AG04450 (cell line): ENCODE data around the gene PCDHGB6. TPM values are rescaled to one million over a fixed set of nuclear protein-coding genes. Genes with fewer than 3 reads are reported as not detected.

Experiments used
- polyA plus RNA-seq: library from polyadenylated mRNA; depleted of rRNA; stranded (reverse); fragments of >200 nt; gene quantifications from 2 replicates; pipeline ENCODE4 v1.2.3, GENCODE V29; 2011; rRNA removed

Gene PCDHGB6
- polyA plus RNA-seq, 1 experiment: 3.8 TPM

Other genes starting within 250 kb of the PCDHGB6 start
- 0.61 and 0.62 TPM in 2 replicates for gene PCDHB7, start 235.4 kb upstream of the PCDHGB6 start, polyA plus RNA-seq
- 0.20 and 0.25 TPM in 2 replicates for gene PCDHB8, start 230.2 kb upstream of the PCDHGB6 start, polyA plus RNA-seq
- gene PCDHB16, start 225.6 kb upstream of the PCDHGB6 start, polyA plus RNA-seq: 0.45 and 0.66 TPM in 2 replicates
- 0.22 and 0.45 TPM in 2 replicates for gene PCDHB9, start 220.9 kb upstream of the PCDHGB6 start, polyA plus RNA-seq
- gene PCDHB10, start 215.7 kb upstream of the PCDHGB6 start, polyA plus RNA-seq: 0.45 and 0.74 TPM in 2 replicates
- gene PCDHB11, start 208.4 kb upstream of the PCDHGB6 start, polyA plus RNA-seq: 0.16 and 0.25 TPM in 2 replicates
- gene PCDHB12, start 199.3 kb upstream of the PCDHGB6 start, polyA plus RNA-seq: 0.32 and 0.40 TPM in 2 replicates
- gene PCDHB13, start 194.1 kb upstream of the PCDHGB6 start, polyA plus RNA-seq: 0.60 and 0.73 TPM in 2 replicates
- 0.98 and 1.1 TPM in 2 replicates for gene PCDHB14, start 184.7 kb upstream of the PCDHGB6 start, polyA plus RNA-seq
- gene PCDHB15, start 162.6 kb upstream of the PCDHGB6 start, polyA plus RNA-seq: 0.88 and 0.93 TPM in 2 replicates
- gene SLC25A2, start 104.0 kb upstream of the PCDHGB6 start, polyA plus RNA-seq: not detected in 2 replicates
- 60.3 and 71.0 TPM in 2 replicates for gene TAF7, start 87.2 kb upstream of the PCDHGB6 start, polyA plus RNA-seq
- gene PCDHGA1, start 77.5 kb upstream of the PCDHGB6 start, polyA plus RNA-seq: 1.9 and 2.2 TPM in 2 replicates
- gene PCDHGA2, start 69.3 kb upstream of the PCDHGB6 start, polyA plus RNA-seq: 6.1 and 6.3 TPM in 2 replicates
- 0.92 and 1.2 TPM in 2 replicates for gene PCDHGA3, start 64.2 kb upstream of the PCDHGB6 start, polyA plus RNA-seq
- gene PCDHGB1, start 57.9 kb upstream of the PCDHGB6 start, polyA plus RNA-seq: 3.2 TPM in 2 replicates
- 6.3 and 7.6 TPM in 2 replicates for gene PCDHGA4, start 53.0 kb upstream of the PCDHGB6 start, polyA plus RNA-seq
- 4.6 and 4.8 TPM in 2 replicates for gene PCDHGB2, start 48.0 kb upstream of the PCDHGB6 start, polyA plus RNA-seq
- gene PCDHGA5, start 43.9 kb upstream of the PCDHGB6 start, polyA plus RNA-seq: 1.4 and 1.8 TPM in 2 replicates
- 3.6 and 4.3 TPM in 2 replicates for gene PCDHGB3, start 37.8 kb upstream of the PCDHGB6 start, polyA plus RNA-seq
- gene PCDHGA6, start 34.1 kb upstream of the PCDHGB6 start, polyA plus RNA-seq: 4.7 and 4.8 TPM in 2 replicates
- gene PCDHGA7, start 25.3 kb upstream of the PCDHGB6 start, polyA plus RNA-seq: 2.7 TPM in 2 replicates
- 10.3 and 10.9 TPM in 2 replicates for gene PCDHGB4, start 20.3 kb upstream of the PCDHGB6 start, polyA plus RNA-seq
- gene PCDHGA8, start 15.4 kb upstream of the PCDHGB6 start, polyA plus RNA-seq: 0.93 and 1.1 TPM in 2 replicates
- 12.5 TPM in 2 replicates for gene PCDHGB5, start 10.1 kb upstream of the PCDHGB6 start, polyA plus RNA-seq
- 6.4 and 8.0 TPM in 2 replicates for gene PCDHGA9, start 5.2 kb upstream of the PCDHGB6 start, polyA plus RNA-seq
- 9.2 and 11.7 TPM in 2 replicates for gene PCDHGA10, start 5.0 kb downstream of the PCDHGB6 start, polyA plus RNA-seq
- gene PCDHGB7, start 9.7 kb downstream of the PCDHGB6 start, polyA plus RNA-seq: 16.2 and 17.0 TPM in 2 replicates
- 7.5 and 7.7 TPM in 2 replicates for gene PCDHGA11, start 13.0 kb downstream of the PCDHGB6 start, polyA plus RNA-seq
- gene PCDHGA12, start 22.5 kb downstream of the PCDHGB6 start, polyA plus RNA-seq: 3.4 and 4.3 TPM in 2 replicates
- 47.4 and 61.1 TPM in 2 replicates for gene PCDHGC3, start 67.9 kb downstream of the PCDHGB6 start, polyA plus RNA-seq
- gene PCDHGC4, start 77.0 kb downstream of the PCDHGB6 start, polyA plus RNA-seq: 0.46 and 0.83 TPM in 2 replicates
- gene PCDHGC5, start 81.1 kb downstream of the PCDHGB6 start, polyA plus RNA-seq: 2.4 and 2.5 TPM in 2 replicates
- gene DIAPH1, start 211.0 kb downstream of the PCDHGB6 start, polyA plus RNA-seq: 27.1 and 34.7 TPM in 2 replicates
- gene HDAC3, start 228.8 kb downstream of the PCDHGB6 start, polyA plus RNA-seq: 78.3 and 82.2 TPM in 2 replicates
- 3.0 and 3.1 TPM in 2 replicates for gene RELL2, start 229.0 kb downstream of the PCDHGB6 start, polyA plus RNA-seq
- gene FCHSD1, start 243.4 kb downstream of the PCDHGB6 start, polyA plus RNA-seq: 28.1 and 30.2 TPM in 2 replicates